ENCODE measurements around the gene PIK3C2G.

The PIK3C2G gene

GRCh38 chr12:18612971-18613370 is 351.7 kb downstream of the PIK3C2G start:
- H3F3A ChIP-seq (ENCODE audit: control insufficient read depth, insufficient read depth), result no peaks in the 10 kb centered on the region

DNA sequence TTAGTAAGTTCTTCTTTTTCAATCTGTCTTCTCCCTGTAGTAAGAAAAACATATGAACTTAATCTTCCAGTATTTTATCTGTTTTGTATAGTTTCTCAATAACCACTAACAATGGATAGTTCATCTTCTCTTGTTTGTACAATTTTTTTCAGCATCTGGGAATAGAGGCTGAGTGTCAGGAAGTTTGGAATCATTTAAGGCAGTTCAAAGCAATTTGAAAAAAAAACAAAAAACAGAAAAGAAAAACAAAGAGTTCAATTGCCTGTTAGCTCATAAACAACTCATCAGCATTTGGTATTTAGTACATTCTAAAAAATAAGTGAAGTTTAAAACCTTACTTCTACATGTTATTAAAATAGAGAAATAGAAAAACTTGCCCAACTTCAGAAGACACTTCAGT is 359.7 kb downstream of the PIK3C2G start:
- H3K27ac ChIP-seq (ENCODE audit: low read depth, low read length), result no peak overlapping the region
- no peak overlapping the region for H3K4me3 ChIP-seq (ENCODE audit: low read length)
- no peaks in the 10 kb centered on the region for H3K9me2 ChIP-seq (replicated peaks; ENCODE audit: control insufficient read depth, low read length)
- no peaks in the 10 kb centered on the region for H3K79me2 ChIP-seq (ENCODE audit: control insufficient read depth, low read length)
- no peak overlapping the region for H3K4me2 ChIP-seq (ENCODE audit: low read length)
- H3F3A ChIP-seq (ENCODE audit: control insufficient read depth, insufficient read depth), result no peaks in the 10 kb centered on the region
- H4K20me1 ChIP-seq (ENCODE audit: control insufficient read depth, insufficient read depth, low read depth, low read length), result no peaks in the 10 kb centered on the region
- TF ChIP-seq EZH2phosphoT487 (IDR thresholded peaks at IDR 0.05; ENCODE audit: borderline replicate concordance, low read length), result no peak
- TF ChIP-seq CTCF (IDR thresholded peaks at IDR 0.05; ENCODE audit: low read depth, low read length, poor library complexity, severe bottlenecking), result no peak
- no peaks in the 10 kb centered on the region for H3K4me1 ChIP-seq (ENCODE audit: control insufficient read depth, low read length)
- H3K36me3 ChIP-seq (ENCODE audit: control insufficient read depth, low read length), result no peaks in the 10 kb centered on the region
- H3K9me3 ChIP-seq (ENCODE audit: control insufficient read depth, insufficient read depth, low read length), result no peaks in the 10 kb centered on the region
- no peaks in the 10 kb centered on the region for H3K27me3 ChIP-seq (ENCODE audit: control insufficient read depth, low read length)

More at GRCh38 chr12:18612971-18613370, 351.7 kb downstream of the PIK3C2G start:
- Histone ChIP-seq H3K4me2 (ENCODE audit: low read length) (no peak overlapping the region), H3K36me3 (ENCODE audit: control insufficient read depth, low read length) (no peaks in the 10 kb centered on the region), H3K27me3 (ENCODE audit: control insufficient read depth, low read length) (no peaks in the 10 kb centered on the region), H3K4me3 (ENCODE audit: low read length) (no peak overlapping the region), H3K79me2 (ENCODE audit: control insufficient read depth, low read length) (no peaks in the 10 kb centered on the region), H3K27ac (ENCODE audit: low read depth, low read length) (no peak overlapping the region), H3K4me1 (ENCODE audit: control insufficient read depth, low read length) (no peaks in the 10 kb centered on the region), H4K20me1 (ENCODE audit: control insufficient read depth, insufficient read depth, low read depth, low read length) (no peaks in the 10 kb centered on the region), H3K9me2 (replicated peaks; ENCODE audit: control insufficient read depth, low read length) (no peaks in the 10 kb centered on the region), H3K9me3 (ENCODE audit: control insufficient read depth, insufficient read depth, low read length) (no peaks in the 10 kb centered on the region)
- TF ChIP-seq EZH2phosphoT487 (IDR thresholded peaks at IDR 0.05; ENCODE audit: borderline replicate concordance, low read length), result no peak
- no peak for TF ChIP-seq CTCF (IDR thresholded peaks at IDR 0.05; ENCODE audit: low read depth, low read length, poor library complexity, severe bottlenecking)

DNA sequence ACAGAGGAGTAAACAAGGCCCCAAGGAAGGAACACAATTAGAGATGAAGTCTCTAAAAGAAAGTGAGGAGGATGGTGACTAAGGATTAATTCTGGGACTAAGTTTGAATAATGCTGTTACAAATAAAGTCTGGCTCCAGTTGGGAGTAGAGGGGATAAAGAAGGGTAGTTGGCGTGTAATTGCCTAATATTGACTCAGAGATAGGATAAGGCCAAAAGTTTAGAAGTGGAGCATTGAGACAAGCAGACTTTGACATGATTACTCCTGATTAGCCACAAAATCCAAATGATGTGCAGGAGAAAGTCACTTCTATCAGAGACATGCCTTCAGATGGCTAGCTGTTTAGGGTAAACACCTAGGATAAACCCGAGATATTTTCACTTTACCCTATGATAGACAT is 368.1 kb downstream of the PIK3C2G start:
- Histone ChIP-seq H3K4me3 (ENCODE audit: low read length) (no peak overlapping the region), H3K27me3 (ENCODE audit: control insufficient read depth, low read length) (no peaks in the 10 kb centered on the region), H4K20me1 (ENCODE audit: control insufficient read depth, insufficient read depth, low read depth, low read length) (no peaks in the 10 kb centered on the region), H3F3A (ENCODE audit: control insufficient read depth, insufficient read depth) (no peaks in the 10 kb centered on the region), H3K36me3 (ENCODE audit: control insufficient read depth, low read length) (no peaks in the 10 kb centered on the region), H3K79me2 (ENCODE audit: control insufficient read depth, low read length) (no peaks in the 10 kb centered on the region), H3K27ac (ENCODE audit: low read depth, low read length) (no peak overlapping the region), H3K9me3 (ENCODE audit: control insufficient read depth, insufficient read depth, low read length) (no peaks in the 10 kb centered on the region), H3K4me1 (ENCODE audit: control insufficient read depth, low read length) (no peaks in the 10 kb centered on the region), H3K4me2 (ENCODE audit: low read length) (no peak overlapping the region), H3K9me2 (replicated peaks; ENCODE audit: control insufficient read depth, low read length) (no peaks in the 10 kb centered on the region)
- TF ChIP-seq CTCF (IDR thresholded peaks at IDR 0.05; ENCODE audit: low read depth, low read length, poor library complexity, severe bottlenecking) (no peak), EZH2phosphoT487 (IDR thresholded peaks at IDR 0.05; ENCODE audit: borderline replicate concordance, low read length) (no peak)

- H3F3A ChIP-seq (ENCODE audit: control insufficient read depth, insufficient read depth), result no peaks in the 10 kb centered on the region
- no peaks in the 10 kb centered on the region for H3K79me2 ChIP-seq (ENCODE audit: control insufficient read depth, low read length)
- no peak overlapping the region for H3K4me3 ChIP-seq (ENCODE audit: low read length)
- H3K27ac ChIP-seq (ENCODE audit: low read depth, low read length), result no peak overlapping the region
- H3K27me3 ChIP-seq (ENCODE audit: control insufficient read depth, low read length), result no peaks in the 10 kb centered on the region
- no peaks in the 10 kb centered on the region for H3K4me1 ChIP-seq (ENCODE audit: control insufficient read depth, low read length)
- no peak overlapping the region for H3K4me2 ChIP-seq (ENCODE audit: low read length)
- TF ChIP-seq CTCF (IDR thresholded peaks at IDR 0.05; ENCODE audit: low read depth, low read length, poor library complexity, severe bottlenecking) (no peak), EZH2phosphoT487 (IDR thresholded peaks at IDR 0.05; ENCODE audit: borderline replicate concordance, low read length) (no peak)
- no peaks in the 10 kb centered on the region for H3K9me3 ChIP-seq (ENCODE audit: control insufficient read depth, insufficient read depth, low read length)
- no peaks in the 10 kb centered on the region for H3K9me2 ChIP-seq (replicated peaks; ENCODE audit: control insufficient read depth, low read length)
- H3K36me3 ChIP-seq (ENCODE audit: control insufficient read depth, low read length), result no peaks in the 10 kb centered on the region
- no peaks in the 10 kb centered on the region for H4K20me1 ChIP-seq (ENCODE audit: control insufficient read depth, insufficient read depth, low read depth, low read length)
These were observed 368.6 kb downstream of the PIK3C2G start for GRCh38 chr12:18629916-18630315.
